ENCODE results near the gene WNT9A.
A peak's percentile ranks its signal among the peaks of the same experiment; 100 is the strongest.

The WNT9A gene

DNA sequence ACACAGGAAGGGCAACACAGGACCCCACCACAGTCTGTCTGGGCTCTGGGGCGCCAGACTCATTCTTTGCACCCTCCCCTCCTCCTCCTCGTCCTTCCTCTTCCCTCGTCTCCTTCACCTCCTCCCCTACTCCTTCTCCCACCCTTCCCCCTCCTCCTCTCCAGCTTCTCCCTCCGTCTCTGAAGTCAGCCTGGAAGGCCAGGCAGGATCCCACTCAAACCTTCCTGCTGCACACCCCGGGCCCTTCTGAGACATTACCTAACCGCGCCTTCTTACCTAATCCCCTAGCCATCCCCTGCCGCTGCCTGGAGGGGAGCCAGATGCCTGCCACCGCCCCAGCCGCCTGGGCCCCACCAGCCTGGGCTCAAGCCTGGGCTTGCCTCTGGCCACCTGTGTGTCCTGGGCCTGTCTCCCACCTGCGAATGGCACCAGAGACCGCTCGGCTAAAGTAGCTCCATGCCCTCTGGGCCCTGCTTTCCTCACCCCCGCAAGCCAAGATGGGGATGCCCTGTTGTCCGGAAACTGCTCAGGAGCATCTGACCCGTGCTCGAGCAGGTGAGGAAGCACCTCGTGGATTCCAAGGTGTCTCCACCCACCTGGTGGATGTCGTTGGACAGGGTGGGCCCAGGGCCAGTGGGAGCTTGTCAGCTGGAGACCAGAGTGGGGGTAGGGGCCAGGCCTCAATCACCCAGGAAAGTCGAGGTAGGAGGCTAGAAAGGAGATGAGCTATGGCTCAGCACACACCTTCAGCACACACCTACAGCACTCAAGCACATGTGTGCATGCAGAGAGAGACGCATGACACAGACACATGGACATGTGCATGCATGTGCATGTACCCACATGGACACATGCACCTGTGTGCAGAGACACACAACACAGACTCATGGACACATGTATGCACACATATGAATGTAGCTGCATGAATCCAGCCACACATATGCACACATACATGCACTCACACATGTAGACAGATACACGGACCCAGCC lies 31.9 kb downstream of the WNT9A start:
- H3K4me1 ChIP-seq = peaks cover 8% of the 10 kb centered on the region
- H3K4me3 ChIP-seq (ENCODE audit: low read depth, low read length) = no peak overlapping the region
- H3K36me3 ChIP-seq = no peaks in the 10 kb centered on the region
- peak; percentile 4 for DNase-seq
- TF ChIP-seq, protein P1, sequence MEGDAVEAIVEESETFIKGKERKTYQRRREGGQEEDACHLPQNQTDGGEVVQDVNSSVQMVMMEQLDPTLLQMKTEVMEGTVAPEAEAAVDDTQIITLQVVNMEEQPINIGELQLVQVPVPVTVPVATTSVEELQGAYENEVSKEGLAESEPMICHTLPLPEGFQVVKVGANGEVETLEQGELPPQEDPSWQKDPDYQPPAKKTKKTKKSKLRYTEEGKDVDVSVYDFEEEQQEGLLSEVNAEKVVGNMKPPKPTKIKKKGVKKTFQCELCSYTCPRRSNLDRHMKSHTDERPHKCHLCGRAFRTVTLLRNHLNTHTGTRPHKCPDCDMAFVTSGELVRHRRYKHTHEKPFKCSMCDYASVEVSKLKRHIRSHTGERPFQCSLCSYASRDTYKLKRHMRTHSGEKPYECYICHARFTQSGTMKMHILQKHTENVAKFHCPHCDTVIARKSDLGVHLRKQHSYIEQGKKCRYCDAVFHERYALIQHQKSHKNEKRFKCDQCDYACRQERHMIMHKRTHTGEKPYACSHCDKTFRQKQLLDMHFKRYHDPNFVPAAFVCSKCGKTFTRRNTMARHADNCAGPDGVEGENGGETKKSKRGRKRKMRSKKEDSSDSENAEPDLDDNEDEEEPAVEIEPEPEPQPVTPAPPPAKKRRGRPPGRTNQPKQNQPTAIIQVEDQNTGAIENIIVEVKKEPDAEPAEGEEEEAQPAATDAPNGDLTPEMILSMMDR (IDR thresholded peaks at IDR 0.05; ENCODE audit: low read depth, low read length) = no peak
- no peaks in the 10 kb centered on the region for H3K9me3 ChIP-seq
- no peaks in the 10 kb centered on the region for H3K27me3 ChIP-seq

DNA sequence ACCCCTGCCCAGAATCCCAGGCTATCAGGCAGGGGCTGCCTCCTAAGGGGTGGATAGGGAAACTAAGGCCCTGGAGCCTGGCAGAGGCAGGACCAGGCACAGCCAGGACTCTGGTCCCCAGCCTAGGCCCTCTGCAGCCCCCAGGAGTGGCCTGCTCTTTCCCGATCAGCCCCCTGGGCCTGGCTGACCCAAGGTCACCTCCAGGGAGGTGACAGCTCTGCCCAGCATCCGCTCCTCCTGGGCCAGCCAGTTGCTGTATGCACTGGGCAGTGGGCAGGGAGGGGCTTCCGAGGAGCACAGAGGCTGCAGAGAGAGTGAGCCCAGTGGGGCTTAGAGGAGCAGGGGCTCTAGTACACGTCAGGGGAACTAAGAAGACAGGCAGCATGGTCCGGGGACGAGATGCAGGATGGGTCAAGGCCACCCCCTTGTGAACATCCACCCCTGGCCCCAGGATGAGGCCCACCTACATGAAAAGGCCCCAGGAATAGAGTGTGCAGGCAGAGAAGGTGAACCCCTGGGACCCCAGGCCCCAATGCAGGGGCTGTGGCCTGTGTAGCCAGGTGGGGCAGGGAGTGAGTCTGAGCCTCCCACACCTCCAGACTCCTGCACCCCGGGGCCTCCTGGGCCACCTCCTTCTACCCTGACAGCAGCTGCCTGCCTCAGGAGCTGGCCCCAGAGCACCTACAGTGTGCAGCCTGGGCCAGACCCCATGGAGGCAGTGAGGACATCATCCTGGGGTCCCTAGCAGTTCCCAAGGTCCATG lies 32.8 kb downstream of the WNT9A start:
- Histone ChIP-seq H3K4me3 (ENCODE audit: low read depth, low read length) (no peak overlapping the region), H3K4me1 (peaks cover 4% of the 10 kb centered on the region), H3K36me3 (no peaks in the 10 kb centered on the region), H3K27me3 (no peaks in the 10 kb centered on the region), H3K9me3 (no peaks in the 10 kb centered on the region)
- no peak for DNase-seq
- TF ChIP-seq, protein P1 (IDR thresholded peaks at IDR 0.05; ENCODE audit: low read depth, low read length) = no peak

DNA sequence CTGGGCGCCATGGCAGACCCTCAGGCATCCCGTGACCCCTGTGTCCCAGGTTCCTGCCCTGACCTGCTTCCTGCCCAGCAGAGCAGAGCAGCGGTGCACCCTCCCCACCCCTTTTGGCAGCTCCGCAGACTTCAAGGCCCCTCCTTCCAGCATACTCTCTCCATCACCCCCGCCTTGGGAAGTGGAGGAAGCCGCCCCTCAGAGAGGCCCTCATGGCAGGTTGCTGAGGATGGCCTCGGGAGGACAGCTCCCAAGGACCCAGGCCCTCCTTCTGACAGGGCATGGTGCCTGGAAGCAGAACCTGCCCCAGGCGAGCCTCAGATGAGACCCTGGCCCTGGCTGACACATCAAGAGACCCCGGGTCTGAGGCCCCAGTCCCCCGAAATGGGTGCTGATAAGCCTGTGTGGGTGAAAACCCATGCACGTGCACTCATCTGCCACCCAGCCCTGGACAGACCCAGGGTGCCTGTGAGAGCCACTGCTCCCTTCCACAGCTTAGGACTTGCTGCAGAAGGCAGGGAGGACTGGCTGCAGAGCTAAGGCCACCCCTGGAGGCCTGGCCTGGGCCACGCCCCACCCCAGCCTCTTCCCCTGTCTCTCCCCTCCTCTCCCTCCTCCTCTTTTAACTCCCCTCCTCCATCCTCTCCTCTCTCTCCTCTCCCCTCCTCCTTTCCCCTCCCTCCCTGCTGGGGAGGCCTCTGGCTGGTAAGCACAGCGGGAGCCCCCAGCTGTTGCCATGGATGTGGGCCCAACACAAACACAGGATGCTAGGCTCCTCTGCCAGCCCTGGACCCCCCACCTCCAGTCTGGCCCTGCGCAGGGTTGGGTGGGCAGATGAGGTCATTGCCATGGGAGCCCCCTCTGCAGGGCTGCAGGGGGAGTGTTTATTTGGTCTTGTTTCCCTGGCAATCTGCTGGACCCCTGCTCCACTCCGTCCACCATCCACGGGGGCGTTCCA lies 33.7 kb downstream of the WNT9A start:
- Histone ChIP-seq H3K4me3 (ENCODE audit: low read depth, low read length) (no peak overlapping the region), H3K27me3 (no peaks in the 10 kb centered on the region), H3K4me1 (no peaks in the 10 kb centered on the region), H3K9me3 (no peaks in the 10 kb centered on the region), H3K36me3 (no peaks in the 10 kb centered on the region)
- DNase-seq = peak; percentile 8
- TF ChIP-seq, protein P1 (IDR thresholded peaks at IDR 0.05; ENCODE audit: low read depth, low read length) = no peak

DNA sequence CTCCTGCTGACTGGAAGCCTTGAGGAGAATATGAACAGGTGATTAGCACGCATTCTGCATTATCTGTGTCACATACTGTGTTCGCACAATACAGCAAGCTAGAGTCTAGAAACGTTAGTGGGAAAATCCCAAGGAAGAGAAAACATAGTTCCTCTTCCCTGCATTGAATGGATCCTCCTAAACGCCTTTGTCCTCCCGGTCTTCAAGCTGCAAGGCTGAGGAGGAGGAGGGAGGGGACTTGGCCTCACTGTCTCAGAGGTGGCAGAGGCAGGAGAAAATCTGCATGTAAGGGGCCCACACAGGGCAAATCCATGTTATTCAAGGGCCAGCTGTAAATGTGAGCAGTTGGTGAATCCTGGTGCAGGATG lies 34.4 kb downstream of the WNT9A start:
- TF ChIP-seq, protein P1 (IDR thresholded peaks at IDR 0.05; ENCODE audit: low read depth, low read length) = no peak
- no peaks in the 10 kb centered on the region for H3K4me1 ChIP-seq

DNA sequence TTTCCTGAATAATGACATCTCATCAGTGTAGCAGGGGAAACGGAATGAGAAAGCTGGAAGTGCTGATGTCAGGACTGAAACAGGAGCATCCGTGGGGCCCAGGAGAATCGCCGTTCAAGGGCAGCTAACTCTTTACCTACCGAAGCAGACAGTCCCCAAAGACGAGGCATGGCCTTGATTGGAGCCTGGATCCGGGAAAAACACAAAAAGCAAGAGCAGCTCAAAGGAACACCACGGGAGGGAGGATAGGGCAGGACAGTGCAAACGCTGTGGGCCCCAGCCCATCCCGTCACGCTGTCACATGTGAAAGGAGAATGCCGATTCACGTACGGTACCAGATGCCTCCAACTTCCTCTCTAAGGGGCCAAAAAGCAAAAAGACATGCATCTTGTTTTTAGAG lies 34.9 kb downstream of the WNT9A start:
- H3K4me3 ChIP-seq (ENCODE audit: low read depth, low read length) = no peak overlapping the region
- TF ChIP-seq, protein P1 (IDR thresholded peaks at IDR 0.05; ENCODE audit: low read depth, low read length) = no peak
- DNase-seq = no peak
- no peaks in the 10 kb centered on the region for H3K36me3 ChIP-seq
- no peaks in the 10 kb centered on the region for H3K27me3 ChIP-seq
- no peaks in the 10 kb centered on the region for H3K4me1 ChIP-seq
- no peaks in the 10 kb centered on the region for H3K9me3 ChIP-seq

More for the DNA sequence above, 34.4 kb downstream of the WNT9A start:
- H3K4me3 ChIP-seq (ENCODE audit: low read depth, low read length) = no peak overlapping the region
- no peaks in the 10 kb centered on the region for H3K36me3 ChIP-seq
- no peaks in the 10 kb centered on the region for H3K9me3 ChIP-seq
- no peaks in the 10 kb centered on the region for H3K27me3 ChIP-seq
- DNase-seq = no peak

All from BE2C (cell line).